Testis (tissue), 3 donors: ENCODE data around the gene RLBP1. TPM values are rescaled to one million over a fixed set of nuclear protein-coding genes. Genes with fewer than 3 reads are reported as not detected.

Source experiments
- DNase-seq: peaks from one replicate; pipeline ENCODE4 v3.0.0-alpha.2; 2019
- H3K27ac ChIP-seq, 2 donors: fragments of 200-600 bp; sonication (generic); one replicate each; pipeline ENCODE4 v1.5.1; 2019
- H3K27me3 ChIP-seq: fragments of 200-600 bp; sonication (generic); one replicate; pipeline ENCODE4 v1.5.1; 2019
- H3K36me3 ChIP-seq: fragments of 200-600 bp; sonication (generic); one replicate; pipeline ENCODE4 v1.5.1; 2017; ENCODE audit warnings: low read depth; ENCODE audit errors: missing control alignments
- H3K4me1 ChIP-seq: fragments of 200-600 bp; sonication (generic); one replicate; pipeline ENCODE4 v1.5.1; 2019
- H3K4me3 ChIP-seq, 2 donors: fragments of 200-600 bp; sonication (generic); one replicate each; pipeline ENCODE4 v1.5.1; 2017 to 2019
- H3K9me3 ChIP-seq: fragments of 200-600 bp; sonication (generic); one replicate; pipeline ENCODE4 v1.5.1; 2017
- CTCF ChIP-seq, 3 experiments: fragments of 450-650 bp in 2 of 3; fragments of 200-600 bp in 1 of 3; sonication (generic) in 1 of 3; IDR thresholded peaks; one replicate each; pipeline ENCODE4 v1.5.1; 2016 to 2019; ENCODE audit warnings: antibody characterized with exemption in 3 of 3, mild to moderate bottlenecking in 2 of 3, moderate library complexity in 1 of 3
- POLR2A ChIP-seq: fragments of 450-650 bp; IDR thresholded peaks from one replicate; pipeline ENCODE4 v1.6.1; 2017; ENCODE audit warnings: antibody characterized with exemption, mild to moderate bottlenecking, moderate library complexity
- WGBS, 2 donors: methylation state at CpG; one replicate each; pipeline ENCODE4 v1.1.5; 2018; 5-methylcytosine and 5-hydroxymethylcytosine counted together
- intact Hi-C: fragments of 100-400 bp; cut with DNase I; formaldehyde crosslinking; loops from one replicate; pipeline ENCODE4 v1.15.1; 2023; ENCODE audit warnings: low total_unique reads
- polyA plus RNA-seq: library from polyadenylated mRNA; stranded (reverse); fragments of 350-450 nt; fragmentation: Illumina TruSeq; extraction: RNeasy Lipid Tissue Mini Kit (QIAGEN cat#74804); gene quantifications from one replicate; pipeline ENCODE4 v1.2.3, GENCODE V29; 2014; ENCODE audit warnings: low read depth, low replicate concordance; ENCODE audit not compliant: insufficient read depth
- total RNA-seq, 2 donors: library from RNA; depleted of rRNA; stranded (reverse); fragments of >200 nt; gene quantifications; one replicate each; pipeline ENCODE4 v1.2.3, GENCODE V29; 2016

The RLBP1 gene
- total and polyA plus RNA-seq, 3 donors from 2014 or later, result 0.31 to 1.1 (median 0.93) TPM

- TF ChIP-seq CTCF (IDR thresholded peaks at IDR 0.05), result no peak
- TF ChIP-seq POLR2A, result no peak
- Histone ChIP-seq H3K36me3 (no peaks in the 10 kb centered on the region), H3K27me3 (no peaks in the 10 kb centered on the region), H3K4me3 (no peak overlapping the region), H3K9me3 (no peaks in the 10 kb centered on the region), H3K4me1 (no peaks in the 10 kb centered on the region), H3K27ac (no peak overlapping the region)
- intact Hi-C loops, result no loop called here
- 85 to 92% methylated on average over 4 to 8 of the region's 8 CpGs for WGBS, 2 donors
- DNase-seq, result no peak
Observed at GRCh38 chr15:89218531-89218930, 2.8 kb downstream of the RLBP1 start.

- no peaks in the 10 kb centered on the region for H3K9me3 ChIP-seq
- no peak overlapping the region for H3K27ac ChIP-seq
- DNase-seq, result no peak
- H3K4me1 ChIP-seq, result no peaks in the 10 kb centered on the region
- WGBS, 2 donors, result 67 to 70% methylated on average over 6 of the region's 6 CpGs
- H3K4me3 ChIP-seq, result no peak overlapping the region
- no peaks in the 10 kb centered on the region for H3K27me3 ChIP-seq
- intact Hi-C loops, result no loop called here
- no peak for TF ChIP-seq CTCF (IDR thresholded peaks at IDR 0.05)
- no peak for TF ChIP-seq POLR2A
- H3K36me3 ChIP-seq, result no peaks in the 10 kb centered on the region
Observed at GRCh38 chr15:89217686-89218376, 3.5 kb downstream of the RLBP1 start.

GRCh38 chr15:89217031-89217430 lies 4.3 kb downstream of the RLBP1 start:
- Histone ChIP-seq H3K4me1 (no peaks in the 10 kb centered on the region), H3K9me3 (no peaks in the 10 kb centered on the region), H3K36me3 (no peaks in the 10 kb centered on the region), H3K4me3 (no peak overlapping the region), H3K27ac (no peak overlapping the region), H3K27me3 (no peaks in the 10 kb centered on the region)
- TF ChIP-seq POLR2A, result no peak
- DNase-seq, result no peak
- intact Hi-C loops, result no loop called here
- WGBS, 2 donors, result 63% methylated on average over 11 to 20 of the region's 20 CpGs

GRCh38 chr15:89215627-89216026 lies 5.8 kb downstream of the RLBP1 start:
- Histone ChIP-seq H3K36me3 (no peaks in the 10 kb centered on the region), H3K27me3 (no peaks in the 10 kb centered on the region), H3K27ac (no peak overlapping the region), H3K4me3 (no peak overlapping the region), H3K9me3 (no peaks in the 10 kb centered on the region), H3K4me1 (no peaks in the 10 kb centered on the region)
- WGBS, 2 donors, result 83 to 90% methylated on average over 2 of the region's 2 CpGs
- intact Hi-C loops, result no loop called here
- TF ChIP-seq POLR2A (no peak), CTCF (IDR thresholded peaks at IDR 0.05) (no peak)
- no peak for DNase-seq

- DNase-seq, result no peak
- intact Hi-C loops, result no loop called here
- WGBS, 2 donors, result 80 to 81% methylated on average over 5 of the region's 5 CpGs
- no peak for TF ChIP-seq POLR2A
- no peak for TF ChIP-seq CTCF (IDR thresholded peaks at IDR 0.05)
- H3K4me1 ChIP-seq, result peaks cover 3% of the 10 kb centered on the region
- no peaks in the 10 kb centered on the region for H3K36me3 ChIP-seq
- H3K4me3 ChIP-seq, result no peak overlapping the region
- H3K9me3 ChIP-seq, result no peaks in the 10 kb centered on the region
- H3K27me3 ChIP-seq, result no peaks in the 10 kb centered on the region
- no peak overlapping the region for H3K27ac ChIP-seq
Observed at GRCh38 chr15:89211678-89212170, 9.7 kb downstream of the RLBP1 start.
